Measurements from ENCODE around the gene ZNF277.

- no peak for TF ChIP-seq CTCF (IDR thresholded peaks at IDR 0.05)
- TF ChIP-seq POLR2A (IDR thresholded peaks at IDR 0.05), result no peak
These were observed 179.0 kb downstream of the ZNF277 start for GRCh38 chr7:112385516-112385915.

Data from vagina (tissue), 2 donors.